Left ventricle myocardium inferior (tissue), 1 donor: Measurements from ENCODE around the gene UBB. TPM values are rescaled to one million over a fixed set of nuclear protein-coding genes. Genes with fewer than 3 reads are reported as not detected.
A peak's percentile ranks its signal among the peaks of the same experiment; 100 is the strongest.

Experiments used
- DNase-seq: peaks from one replicate; pipeline ENCODE4 v3.0.0-alpha.2; 2020
- H3K27ac ChIP-seq: fragments of 200-600 bp; replicated peaks from 2 replicates; pipeline ENCODE4 v1.8.0; 2021
- H3K27me3 ChIP-seq: fragments of 200-600 bp; 2 replicates; pipeline ENCODE4 v1.8.0; 2021; ENCODE audit warnings: low read depth
- H3K36me3 ChIP-seq: fragments of 200-600 bp; 2 replicates; pipeline ENCODE4 v1.8.0; 2021
- H3K4me1 ChIP-seq: fragments of 200-600 bp; 2 replicates; pipeline ENCODE4 v1.8.0; 2021
- H3K4me3 ChIP-seq: fragments of 200-600 bp; 2 replicates; pipeline ENCODE4 v1.8.0; 2021; ENCODE audit warnings: mild to moderate bottlenecking, moderate library complexity
- H3K9me3 ChIP-seq: fragments of 200-600 bp; replicated peaks from 2 replicates; pipeline ENCODE4 v1.8.0; 2021
- CTCF ChIP-seq: fragments of 200-600 bp; IDR thresholded peaks from 2 replicates; pipeline ENCODE4 v1.8.0; 2021; ENCODE audit warnings: antibody characterized with exemption, mild to moderate bottlenecking, borderline replicate concordance
- intact Hi-C: fragments of 100-400 bp; cut with micrococcal nuclease; formaldehyde crosslinking; loops from one replicate; pipeline ENCODE4 v1.11.0; 2022
- total RNA-seq: library from RNA; stranded (reverse); fragmentation: NEBNext Ultra II Directional; extraction: Animal tissue kit (Norgen Biotek cat#: 25700); gene quantifications from one replicate; pipeline ENCODE4 v1.2.1, GENCODE V29; 2021
- donor health status: DM: no; HTN: yes; CAD: no; lungs with severe emphysema.

Gene UBB
- total RNA-seq, 1 donor from 2014 or later, result 1,605 TPM

- DNase-seq, result no peak
- no peak overlapping the region for H3K27ac ChIP-seq
- peaks cover 18% of the 10 kb centered on the region for H3K27me3 ChIP-seq
- no peaks in the 10 kb centered on the region for H3K36me3 ChIP-seq
- no peak for TF ChIP-seq CTCF
- intact Hi-C loops, result no loop called here
- H3K4me3 ChIP-seq, result no peak overlapping the region
- H3K4me1 ChIP-seq, result peaks cover 4% of the 10 kb centered on the region
- H3K9me3 ChIP-seq, result no peaks in the 10 kb centered on the region
Observed at GRCh38 chr17:16358394-16358793, 22.5 kb upstream of the UBB start.

- Histone ChIP-seq H3K4me3 (no peak overlapping the region), H3K27ac (no peak overlapping the region), H3K27me3 (no peaks in the 10 kb centered on the region), H3K9me3 (no peaks in the 10 kb centered on the region), H3K36me3 (no peaks in the 10 kb centered on the region), H3K4me1 (no peaks in the 10 kb centered on the region)
- no peak for DNase-seq
- intact Hi-C loops, result no loop called here
- no peak for TF ChIP-seq CTCF
Observed at GRCh38 chr17:16361874-16362273, 19.0 kb upstream of the UBB start.

GRCh38 chr17:16363749-16364536 lies 16.9 kb upstream of the UBB start:
- peak; percentile 93 for TF ChIP-seq CTCF
- no peaks in the 10 kb centered on the region for H3K9me3 ChIP-seq
- H3K27me3 ChIP-seq, result no peaks in the 10 kb centered on the region
- no peaks in the 10 kb centered on the region for H3K36me3 ChIP-seq
- no peak overlapping the region for H3K27ac ChIP-seq
- H3K4me3 ChIP-seq, result no peak overlapping the region
- intact Hi-C loops, result no loop called here
- no peaks in the 10 kb centered on the region for H3K4me1 ChIP-seq
- DNase-seq, result peak; percentile 73

GRCh38 chr17:16364625-16365024 lies 16.3 kb upstream of the UBB start:
- Histone ChIP-seq H3K9me3 (no peaks in the 10 kb centered on the region), H3K27ac (peak overlapping the region; percentile 7), H3K36me3 (no peaks in the 10 kb centered on the region), H3K4me3 (no peak overlapping the region), H3K4me1 (no peaks in the 10 kb centered on the region), H3K27me3 (no peaks in the 10 kb centered on the region)
- DNase-seq, result no peak
- intact Hi-C loops, result no loop called here
- no peak for TF ChIP-seq CTCF

GRCh38 chr17:16371742-16372141 lies 9.1 kb upstream of the UBB start:
- TF ChIP-seq CTCF, result no peak
- H3K27me3 ChIP-seq, result no peaks in the 10 kb centered on the region
- no peak for DNase-seq
- no peaks in the 10 kb centered on the region for H3K9me3 ChIP-seq
- peaks cover 18% of the 10 kb centered on the region for H3K4me1 ChIP-seq
- intact Hi-C loops, result no loop called here
- H3K27ac ChIP-seq, result peak overlapping the region; percentile 55
- no peak overlapping the region for H3K4me3 ChIP-seq
- H3K36me3 ChIP-seq, result no peaks in the 10 kb centered on the region
